ENCODE measurements around the gene TRAK1. TPM values are rescaled to one million over a fixed set of nuclear protein-coding genes. Genes with fewer than 3 reads are reported as not detected.
A peak's percentile ranks its signal among the peaks of the same experiment; 100 is the strongest.

TRAK1 gene
- total RNA-seq, 2 experiments from 2014 or later: 62.5 to 88.3 TPM

- TF ChIP-seq EZH2phosphoT487 (IDR thresholded peaks at IDR 0.05; ENCODE audit: borderline replicate concordance, low read depth, low read length) (no peak), CTCF (conservative IDR thresholded peaks at IDR 0.05; ENCODE audit: low read length) (no peak)
- ChIA-PET POLR2A (no interaction called here), CTCF (ENCODE audit: unreplicated experiment) (no interaction called here)
- Histone ChIP-seq H4K20me1 (ENCODE audit: insufficient read depth, low read length) (0 out of 2 replicates have a peak, but pooled peaks cover 5% of the 10 kb centered on the region), H3K9me3 (ENCODE audit: low read length) (no peaks in the 10 kb centered on the region), H3K9me2 (ENCODE audit: insufficient read depth, low read length) (no peaks in the 10 kb centered on the region), H3K27ac (ENCODE audit: low read depth, low read length, poor library complexity, severe bottlenecking) (no peak overlapping the region), H3K4me3 (ENCODE audit: low read depth, low read length, poor library complexity, severe bottlenecking) (no peak overlapping the region), H3K4me1 (ENCODE audit: insufficient read depth, low read length, poor library complexity, severe bottlenecking) (peaks cover 71% of the 10 kb centered on the region), H3K79me2 (ENCODE audit: insufficient read depth, low read depth, low read length) (peaks cover 80% of the 10 kb centered on the region), H3K4me2 (ENCODE audit: low read length) (no peak overlapping the region), H2AFZ (ENCODE audit: low read length) (no peak overlapping the region), H3K36me3 (ENCODE audit: insufficient read depth, low read length) (peaks cover 4% of the 10 kb centered on the region; the same call in 1 of the 2 replicates)
- intact Hi-C loops (cut with micrococcal nuclease; ENCODE audit: unreplicated experiment): no loop called here
- no TSS peak for BruUV-seq (replicated peaks)
- no peak for DNase-seq (ENCODE audit: low spot score)
Measured at GRCh38 chr3:42166214-42166613, 75.1 kb downstream of the TRAK1 start.

- POLR2A ChIA-PET: interaction anchor here (1.0 to 1.9 kb wide), 2 partner anchors 9 to 37 kb away, joined by 3 to 5 read pairs; no protein-coding TSS in a partner anchor
- no peak for TF ChIP-seq EZH2phosphoT487 (IDR thresholded peaks at IDR 0.05; ENCODE audit: borderline replicate concordance, low read depth, low read length)
Measured at GRCh38 chr3:42166662-42167300, 75.6 kb downstream of the TRAK1 start.

GRCh38 chr3:42169579-42170120 lies 78.5 kb downstream of the TRAK1 start:
- intact Hi-C loops (cut with micrococcal nuclease; ENCODE audit: unreplicated experiment): loop anchor here (5.0 kb wide), 1 partner anchor 42 kb away; no protein-coding TSS in a partner anchor
- Histone ChIP-seq H4K20me1 (ENCODE audit: insufficient read depth, low read length) (no peaks in the 10 kb centered on the region), H3K9me2 (ENCODE audit: insufficient read depth, low read length) (no peaks in the 10 kb centered on the region), H3K4me3 (ENCODE audit: low read depth, low read length, poor library complexity, severe bottlenecking) (peak overlapping the region; percentile 2), H3K4me2 (ENCODE audit: low read length) (peak overlapping the region; percentile 76), H3K4me1 (ENCODE audit: insufficient read depth, low read length, poor library complexity, severe bottlenecking) (peaks cover 72% of the 10 kb centered on the region), H3K27ac (ENCODE audit: low read depth, low read length, poor library complexity, severe bottlenecking) (peak overlapping the region; percentile 70), H3K36me3 (ENCODE audit: insufficient read depth, low read length) (peaks cover 8% of the 10 kb centered on the region; the same call in 1 of the 2 replicates), H3K9me3 (ENCODE audit: low read length) (no peaks in the 10 kb centered on the region), H2AFZ (ENCODE audit: low read length) (no peak overlapping the region), H3K79me2 (ENCODE audit: insufficient read depth, low read depth, low read length) (peaks cover 81% of the 10 kb centered on the region)
- no peak for TF ChIP-seq EZH2phosphoT487 (IDR thresholded peaks at IDR 0.05; ENCODE audit: borderline replicate concordance, low read depth, low read length)
- no peak for TF ChIP-seq CTCF (conservative IDR thresholded peaks at IDR 0.05; ENCODE audit: low read length)
- no TSS peak for BruUV-seq (replicated peaks)
- DNase-seq (ENCODE audit: low spot score): no peak
- CTCF ChIA-PET (ENCODE audit: unreplicated experiment): interaction anchor here (0.6 to 1.9 kb wide), 4 partner anchors 17 to 35 kb away, joined by 3 to 13 read pairs (median 4); no protein-coding TSS in a partner anchor
- POLR2A ChIA-PET: interaction anchor here (0.6 to 3.1 kb wide), 9 partner anchors 10 to 42 kb away, joined by 3 to 38 read pairs (median 4); no protein-coding TSS in a partner anchor

More at GRCh38 chr3:42166662-42167300, 75.6 kb downstream of the TRAK1 start:
- Histone ChIP-seq H3K4me1 (ENCODE audit: insufficient read depth, low read length, poor library complexity, severe bottlenecking) (peaks cover 71% of the 10 kb centered on the region), H3K4me3 (ENCODE audit: low read depth, low read length, poor library complexity, severe bottlenecking) (no peak overlapping the region), H2AFZ (ENCODE audit: low read length) (no peak overlapping the region), H4K20me1 (ENCODE audit: insufficient read depth, low read length) (0 out of 2 replicates have a peak, but pooled peaks cover 5% of the 10 kb centered on the region), H3K9me2 (ENCODE audit: insufficient read depth, low read length) (no peaks in the 10 kb centered on the region), H3K9me3 (ENCODE audit: low read length) (no peaks in the 10 kb centered on the region), H3K79me2 (ENCODE audit: insufficient read depth, low read depth, low read length) (peaks cover 80% of the 10 kb centered on the region), H3K36me3 (ENCODE audit: insufficient read depth, low read length) (peaks cover 4% of the 10 kb centered on the region; the same call in 1 of the 2 replicates), H3K4me2 (ENCODE audit: low read length) (no peak overlapping the region), H3K27ac (ENCODE audit: low read depth, low read length, poor library complexity, severe bottlenecking) (no peak overlapping the region)
- intact Hi-C loops (cut with micrococcal nuclease; ENCODE audit: unreplicated experiment): no loop called here
- no peak for DNase-seq (ENCODE audit: low spot score)
- CTCF ChIA-PET (ENCODE audit: unreplicated experiment): no interaction called here
- BruUV-seq (replicated peaks): no TSS peak

Measured in OCI-LY7 (cell line).